GM21576 (cell line): Measurements from ENCODE around the gene CNTLN.
"Not testable (repeated sequence)": the region's sequence is repeated elsewhere in the genome, so short reads cannot be mapped to it uniquely, and the experiment has no call there.

ENCODE experiments used
- ATAC-seq: cut with Tn5 transposase; IDR thresholded peaks from one replicate; pipeline ENCODE4 v1.9.1; 2021; ENCODE audit warnings: mild to moderate bottlenecking, moderate library complexity; ENCODE audit not compliant: unreplicated experiment

Gene CNTLN

GRCh38 chr9:17397166-17397728, 262.4 kb downstream of the CNTLN start:
- not testable (repeated sequence) for ATAC-seq

GRCh38 chr9:17398350-17398749, 263.5 kb downstream of the CNTLN start:
- ATAC-seq, result no peak

- ATAC-seq, result no peak
Measured at GRCh38 chr9:17401858-17402257, 267.0 kb downstream of the CNTLN start.

GRCh38 chr9:17402309-17402708, 267.5 kb downstream of the CNTLN start:
- no peak for ATAC-seq

- ATAC-seq, result no peak
Measured at GRCh38 chr9:17403539-17403938, 268.7 kb downstream of the CNTLN start.

- ATAC-seq, result no peak
Measured at GRCh38 chr9:17414986-17415385, 280.1 kb downstream of the CNTLN start.

- no peak for ATAC-seq
Measured at GRCh38 chr9:17422994-17423680, 288.3 kb downstream of the CNTLN start.

- no peak for ATAC-seq
Measured at GRCh38 chr9:17423681-17424011, 288.8 kb downstream of the CNTLN start.

- ATAC-seq, result no peak
Measured at GRCh38 chr9:17425384-17425783, 290.5 kb downstream of the CNTLN start.

GRCh38 chr9:17433526-17433925, 298.7 kb downstream of the CNTLN start:
- no peak for ATAC-seq

- no peak for ATAC-seq
Measured at GRCh38 chr9:17436854-17437253, 302.0 kb downstream of the CNTLN start.

- no peak for ATAC-seq
Measured at GRCh38 chr9:17437813-17438212, 303.0 kb downstream of the CNTLN start.

GRCh38 chr9:17445126-17445525, 310.3 kb downstream of the CNTLN start:
- not testable (repeated sequence) for ATAC-seq

GRCh38 chr9:17453751-17454150, 318.9 kb downstream of the CNTLN start:
- ATAC-seq, result no peak

GRCh38 chr9:17462869-17463464, 328.1 kb downstream of the CNTLN start:
- peak; percentile 75 for ATAC-seq

GRCh38 chr9:17470036-17470813, 335.4 kb downstream of the CNTLN start:
- ATAC-seq, result no peak

- ATAC-seq, result no peak
Measured at GRCh38 chr9:17472126-17472525, 337.3 kb downstream of the CNTLN start.

- ATAC-seq, result no peak
Measured at GRCh38 chr9:17476401-17476800, 341.6 kb downstream of the CNTLN start.

GRCh38 chr9:17477816-17478215, 343.0 kb downstream of the CNTLN start:
- no peak for ATAC-seq

- no peak for ATAC-seq
Measured at GRCh38 chr9:17480966-17481365, 346.1 kb downstream of the CNTLN start.

GRCh38 chr9:17481565-17481964, 346.7 kb downstream of the CNTLN start:
- no peak for ATAC-seq

GRCh38 chr9:17484906-17485305, 350.1 kb downstream of the CNTLN start:
- ATAC-seq, result no peak
